ENCODE data around the gene SLC39A7.
"Not testable (repeated sequence)": the region's sequence is repeated elsewhere in the genome, so short reads cannot be mapped to it uniquely, and the experiment has no call there.

The SLC39A7 gene

DNA sequence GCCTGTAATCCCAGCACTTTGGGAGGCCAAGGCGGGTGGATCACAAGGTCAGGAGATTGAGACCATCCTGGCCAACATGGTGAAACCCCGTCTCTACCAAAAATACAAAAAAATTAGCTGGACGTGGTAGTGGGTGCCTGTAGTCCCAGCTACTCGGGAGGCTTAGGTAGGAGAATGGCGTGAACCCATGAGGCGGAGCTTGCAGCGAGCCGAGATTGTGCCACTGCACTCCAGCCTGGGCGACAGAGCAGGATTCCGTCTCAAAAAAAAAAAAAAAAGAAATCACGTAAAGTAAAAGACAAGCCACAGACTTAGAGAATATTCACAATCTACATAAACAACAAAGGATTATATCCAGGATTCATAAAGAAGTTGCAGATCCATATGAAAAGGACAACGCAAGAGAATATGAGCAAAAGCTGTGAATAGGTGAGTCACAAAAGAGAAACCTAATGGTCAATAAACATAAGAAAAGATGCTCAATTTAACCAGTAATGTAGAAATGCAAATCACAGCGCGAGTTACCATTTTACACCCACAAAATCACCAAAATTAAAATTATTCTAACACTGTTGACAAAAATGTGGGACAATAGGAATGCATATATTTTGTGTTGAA, 25.9 kb downstream of the SLC39A7 start:
- DNase-seq: not testable (repeated sequence)

GRCh38 chr6:33235221-33235634, 34.6 kb downstream of the SLC39A7 start:
- no peak for DNase-seq

DNA sequence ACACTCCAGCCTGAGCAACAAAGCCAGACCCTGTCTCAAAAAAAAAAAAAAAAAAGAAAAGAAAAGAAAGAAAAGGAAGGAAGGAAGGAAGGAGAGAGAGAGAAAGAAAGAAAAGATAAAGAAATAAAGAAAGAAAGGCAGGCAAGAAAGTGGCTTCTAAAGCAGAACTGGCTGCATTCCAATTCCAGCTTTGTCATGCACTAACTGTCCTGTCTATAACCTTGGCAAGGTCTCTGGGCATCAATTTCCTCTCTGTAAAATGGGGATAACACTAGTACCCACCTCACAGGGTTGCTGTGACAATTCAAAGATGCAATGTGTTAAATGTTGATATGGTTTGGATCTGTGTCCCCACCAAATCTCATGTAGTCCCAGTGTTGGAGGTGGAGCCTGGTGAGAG, 35.7 kb downstream of the SLC39A7 start:
- no peak for DNase-seq

- no peak for DNase-seq
These were observed 36.2 kb downstream of the SLC39A7 start for GRCh38 chr6:33236852-33237251.

GRCh38 chr6:33237741-33238140, 37.1 kb downstream of the SLC39A7 start:
- DNase-seq: no peak

- DNase-seq: no peak
These were observed 41.3 kb downstream of the SLC39A7 start for GRCh38 chr6:33241968-33242367.

DNA sequence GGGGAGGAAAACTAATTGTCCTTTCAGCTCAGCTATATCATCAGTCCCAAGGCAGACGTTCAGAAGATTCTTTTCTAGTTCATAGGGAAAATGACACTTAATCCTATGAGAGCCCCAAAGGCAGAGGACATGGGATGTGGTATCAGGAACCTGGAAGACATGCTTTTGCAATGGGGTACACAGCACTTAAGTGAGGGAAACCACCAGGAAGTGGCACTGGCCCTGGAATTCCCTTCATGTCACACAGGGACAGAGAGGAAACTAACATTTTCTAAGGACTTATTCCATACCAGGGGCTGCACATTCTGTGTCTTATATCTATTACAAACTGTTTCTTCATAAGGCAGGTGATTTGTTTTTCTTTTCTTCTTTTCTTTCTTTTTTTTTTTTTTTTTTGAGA, 42.8 kb downstream of the SLC39A7 start:
- DNase-seq: no peak

DNA sequence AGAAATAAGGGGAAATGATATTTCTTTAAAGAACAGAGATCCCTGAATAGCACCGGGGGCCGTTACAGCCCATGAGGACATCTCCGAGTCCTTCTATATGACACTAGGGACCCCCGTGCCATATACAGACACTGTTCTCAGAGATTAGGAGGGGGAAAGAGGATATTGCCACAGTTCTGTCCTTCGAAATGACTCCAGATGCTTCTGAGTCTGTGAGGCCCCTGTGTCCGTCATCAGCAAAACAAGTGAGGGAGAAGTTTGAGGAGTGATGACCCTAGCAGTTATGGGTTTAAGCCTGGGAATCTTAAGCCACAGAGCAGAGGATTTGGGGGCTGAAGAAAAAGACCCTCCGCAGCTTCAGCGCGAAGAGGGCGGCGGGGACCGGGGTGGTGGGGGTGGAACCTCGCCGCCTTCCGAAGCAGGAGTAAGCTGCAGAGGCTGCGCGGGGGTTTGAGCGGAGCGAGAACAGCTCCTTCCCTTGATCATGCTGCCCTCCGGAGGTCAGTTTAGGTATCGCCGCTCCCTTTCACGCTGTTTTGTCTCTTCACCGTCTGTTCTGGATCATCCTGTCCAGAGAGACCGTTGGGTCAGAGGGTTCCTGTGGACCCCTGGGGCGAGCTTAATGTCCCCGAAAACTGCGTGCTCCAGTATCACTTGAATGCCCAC, 47.4 kb downstream of the SLC39A7 start:
- peak; percentile 31 to 92 (median 80) for DNase-seq

DNA sequence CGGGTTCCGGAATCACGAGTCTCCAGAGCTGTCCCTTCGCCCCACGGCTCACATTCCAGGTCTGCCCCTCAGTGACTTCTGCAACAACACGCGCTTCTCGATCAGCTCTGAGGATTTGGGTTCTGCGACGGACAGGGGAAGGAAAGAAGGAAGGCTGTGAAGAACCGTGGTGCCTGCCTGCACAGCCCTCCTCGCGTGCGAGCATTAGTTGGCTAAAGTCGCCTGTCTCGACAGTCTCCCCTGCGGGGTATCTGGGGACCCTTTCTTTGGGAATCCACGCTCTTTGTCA, 47.9 kb downstream of the SLC39A7 start:
- DNase-seq: peak in 9 of 51 donors; percentile 41 to 79 (median 52)

- DNase-seq: peak; percentile 66 to 99 (median 95)
These were observed 48.5 kb downstream of the SLC39A7 start for GRCh38 chr6:33248932-33249731.

- DNase-seq: peak in 5 of 51 donors; percentile 24 to 28 (median 25)
These were observed 49.3 kb downstream of the SLC39A7 start for GRCh38 chr6:33249732-33250630.

GRCh38 chr6:33250731-33251130, 50.1 kb downstream of the SLC39A7 start:
- DNase-seq: no peak

- DNase-seq: no peak
These were observed 50.8 kb downstream of the SLC39A7 start for GRCh38 chr6:33251395-33252012.

DNA sequence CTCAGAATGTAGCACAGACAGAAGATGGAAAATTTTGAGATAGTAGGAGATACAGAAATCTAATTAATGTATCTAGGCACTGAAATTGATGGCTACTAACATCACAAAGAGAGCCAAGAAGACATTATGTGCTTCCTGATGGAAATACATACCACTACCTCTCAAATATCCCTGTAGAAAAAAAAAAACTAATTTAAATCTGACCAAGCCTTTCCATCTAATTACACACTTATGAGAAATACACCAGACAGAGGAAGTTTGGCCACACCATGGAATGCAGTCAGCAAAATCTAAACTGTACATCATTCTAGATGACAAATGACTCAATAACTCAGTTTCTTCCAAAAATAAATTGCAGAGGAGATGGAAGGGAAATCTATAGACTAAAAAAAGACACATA, 52.1 kb downstream of the SLC39A7 start:
- no peak for DNase-seq
